Measurements from ENCODE around the gene FIBP.

Gene FIBP

DNA sequence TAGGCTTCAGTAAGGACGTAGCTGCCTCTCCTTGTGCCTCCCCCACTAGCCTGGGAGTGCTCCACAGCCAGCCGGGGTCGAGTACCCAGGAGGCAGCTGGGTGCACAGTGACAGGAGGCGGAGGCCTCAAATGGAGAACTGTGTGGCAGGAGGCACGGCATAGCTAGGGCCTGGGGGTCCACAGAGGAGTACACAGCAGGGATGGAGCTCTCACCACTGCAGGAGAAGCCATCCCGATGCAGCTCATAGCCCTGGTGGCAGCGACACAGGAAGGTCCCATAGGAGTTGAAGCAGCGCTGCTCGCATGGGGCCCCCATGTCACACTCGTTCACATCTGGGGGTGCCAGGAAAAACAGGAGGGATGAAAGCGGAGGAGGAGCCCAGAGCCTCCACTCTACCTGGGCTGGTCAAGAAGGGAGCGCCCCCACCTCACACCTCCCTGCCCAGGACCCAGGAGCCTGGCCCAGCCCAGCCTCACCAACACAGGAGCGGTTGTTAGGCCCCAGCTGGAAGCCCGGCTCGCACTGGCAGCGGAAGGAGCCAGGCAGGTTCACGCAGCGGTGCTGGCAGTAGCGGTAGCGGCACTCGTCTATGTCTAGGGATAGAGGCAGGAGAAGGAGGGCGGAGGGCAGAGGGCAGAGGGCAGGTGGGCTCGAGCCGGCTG lies 18.5 kb downstream of the FIBP start:
- DNase-seq, result no peak

DNA sequence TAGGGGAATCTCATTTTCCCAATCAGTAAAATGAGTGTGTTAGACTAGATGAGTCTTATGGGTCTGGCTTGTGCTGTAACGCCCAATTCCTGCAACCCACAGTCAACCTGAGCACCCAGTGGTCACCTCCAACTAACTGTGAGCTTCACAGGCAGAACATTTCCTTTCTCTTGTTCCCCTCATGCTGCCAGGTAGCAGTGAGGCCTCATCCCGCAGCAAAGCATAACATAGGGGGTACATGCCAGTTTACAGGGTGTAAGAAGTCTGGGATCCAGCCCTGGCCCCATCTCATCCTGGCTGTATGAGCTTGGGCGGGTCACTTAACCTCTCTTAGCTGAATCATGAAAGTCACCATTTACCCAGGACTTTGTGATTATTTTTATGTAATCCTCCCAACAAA lies 19.4 kb downstream of the FIBP start:
- DNase-seq, result no peak

DNA sequence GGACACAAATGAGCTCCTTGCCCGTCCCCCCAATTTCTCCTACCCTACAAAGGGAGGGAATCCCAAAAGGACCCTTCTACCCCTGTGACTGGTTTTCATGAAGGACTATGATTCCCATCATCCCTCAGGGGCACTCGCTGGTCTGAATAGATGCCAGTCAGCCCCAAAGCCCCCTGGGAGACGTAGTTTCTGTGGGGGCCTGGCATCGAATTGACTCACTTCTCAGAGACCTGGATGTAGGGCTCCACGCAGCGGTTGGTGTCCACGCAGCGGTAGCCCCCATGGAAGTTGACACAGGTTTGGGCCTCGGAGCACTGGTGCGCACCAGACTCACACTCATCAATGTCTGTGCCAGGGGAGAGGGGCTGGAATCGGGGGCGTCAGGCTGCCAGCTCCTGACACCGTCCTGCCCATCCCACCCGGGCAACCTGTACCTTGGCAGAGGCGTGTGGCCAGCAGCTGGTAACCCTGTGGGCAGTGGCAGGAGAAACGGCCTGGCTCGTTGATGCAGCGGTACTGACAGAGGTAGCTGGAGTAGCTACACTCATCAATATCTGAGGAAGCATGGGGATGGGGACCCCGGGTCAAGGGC lies 20.1 kb downstream of the FIBP start:
- DNase-seq, result no peak

DNA sequence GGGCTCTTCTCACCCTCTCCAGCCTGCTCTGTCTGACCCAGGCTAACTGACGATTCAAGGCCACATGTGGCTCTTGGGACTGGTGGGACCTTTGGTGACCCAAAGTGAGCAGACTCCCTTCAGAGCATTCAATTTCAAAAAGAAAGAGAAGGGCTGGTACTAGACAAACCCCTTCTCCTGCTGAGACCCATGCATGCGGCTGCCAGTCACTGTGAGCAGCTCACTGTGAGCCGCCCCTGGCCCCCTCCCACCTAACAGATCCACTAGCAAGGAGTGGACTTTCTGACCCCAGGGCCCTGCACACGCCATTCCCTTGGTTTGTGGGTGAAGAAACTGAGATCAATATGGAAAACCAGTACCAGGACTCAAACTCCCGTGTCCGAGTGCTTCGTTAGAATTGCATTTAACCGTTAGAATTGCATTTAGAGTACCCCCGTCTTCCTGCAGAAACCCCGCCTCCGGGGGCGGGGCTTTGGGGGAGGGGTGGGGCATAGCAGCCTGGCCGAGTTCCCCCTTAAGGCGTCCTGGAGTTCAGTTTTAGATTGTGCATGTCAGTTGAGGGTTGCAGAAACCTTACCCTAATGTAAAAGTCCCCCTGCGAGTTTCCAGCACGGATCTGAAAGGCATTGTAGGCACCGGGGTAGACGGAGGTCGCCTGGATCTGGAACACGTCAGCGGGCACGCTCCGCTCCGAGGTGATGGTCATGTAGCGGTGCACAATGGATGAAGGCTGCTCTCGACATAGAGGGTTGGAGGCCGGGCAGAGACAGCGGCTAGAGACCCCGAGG lies 20.8 kb downstream of the FIBP start:
- DNase-seq, result no peak

DNA sequence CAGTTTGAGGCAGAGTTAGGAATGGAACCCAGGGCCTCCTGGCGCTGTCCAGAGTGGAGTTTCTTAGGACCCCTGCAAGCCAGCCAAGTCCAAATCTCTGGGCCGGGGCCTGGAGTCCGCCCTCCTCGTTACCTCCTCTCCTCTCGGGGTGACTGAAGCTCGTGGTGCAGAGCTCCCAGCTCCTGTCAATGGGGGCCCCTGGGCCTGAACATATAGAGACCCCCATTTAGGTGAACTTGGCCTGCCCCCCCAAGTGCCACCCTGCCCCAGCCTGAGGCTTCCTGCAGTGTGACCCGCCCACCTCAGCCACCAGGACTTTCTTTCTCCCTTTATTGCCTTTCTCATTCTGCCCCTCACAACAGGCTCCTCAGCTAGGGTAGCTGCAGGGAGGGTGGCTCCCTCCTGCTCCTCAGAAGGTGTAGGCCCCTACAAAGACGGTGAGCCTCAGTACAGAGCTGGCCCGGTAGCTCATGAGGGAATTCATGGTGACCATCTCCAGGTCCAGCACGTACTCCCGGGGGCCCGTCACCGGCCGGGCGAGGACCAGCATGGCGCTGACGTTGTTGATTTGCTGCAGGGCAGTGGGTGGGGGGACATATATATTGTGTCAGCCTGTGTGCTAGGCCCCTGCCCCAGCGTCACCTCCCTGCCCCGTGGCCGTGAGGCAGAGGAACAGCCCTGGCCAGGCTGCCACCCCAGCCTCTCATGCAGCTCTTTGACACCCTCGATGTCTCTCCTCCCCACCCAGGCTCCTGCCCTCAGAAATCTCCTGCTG lies 21.6 kb downstream of the FIBP start:
- no peak for DNase-seq

DNA sequence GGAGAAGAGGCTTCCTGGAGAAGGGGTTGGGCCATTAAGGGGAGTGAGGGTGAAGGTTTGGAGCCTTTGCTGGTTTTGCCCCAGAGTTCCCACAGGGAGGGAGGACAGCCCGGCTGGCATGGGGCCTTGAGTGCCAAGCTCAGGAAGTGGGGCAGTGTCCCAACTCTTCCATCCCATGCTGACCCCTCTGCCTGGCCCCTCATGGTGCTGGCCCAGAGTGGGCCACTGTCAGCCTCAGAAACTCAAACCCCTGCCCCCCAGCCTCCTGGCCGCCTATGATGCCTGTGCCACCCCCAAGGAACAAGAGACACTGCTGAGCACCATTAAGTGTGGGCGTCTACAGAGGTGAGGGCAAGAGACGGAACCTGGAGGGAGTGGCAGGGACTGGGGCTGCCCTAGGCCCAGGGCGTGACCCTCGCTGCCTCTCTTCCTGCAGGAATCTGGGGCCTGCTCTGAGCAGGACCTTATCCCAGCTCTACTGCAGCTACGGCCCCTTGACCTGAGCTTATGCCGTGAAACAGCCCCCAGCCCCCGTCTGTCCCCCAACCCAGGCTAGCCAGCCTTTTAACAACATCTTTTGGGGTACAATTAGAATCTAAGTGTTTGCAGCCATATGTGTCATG lies 22.6 kb downstream of the FIBP start:
- no peak for DNase-seq

DNA sequence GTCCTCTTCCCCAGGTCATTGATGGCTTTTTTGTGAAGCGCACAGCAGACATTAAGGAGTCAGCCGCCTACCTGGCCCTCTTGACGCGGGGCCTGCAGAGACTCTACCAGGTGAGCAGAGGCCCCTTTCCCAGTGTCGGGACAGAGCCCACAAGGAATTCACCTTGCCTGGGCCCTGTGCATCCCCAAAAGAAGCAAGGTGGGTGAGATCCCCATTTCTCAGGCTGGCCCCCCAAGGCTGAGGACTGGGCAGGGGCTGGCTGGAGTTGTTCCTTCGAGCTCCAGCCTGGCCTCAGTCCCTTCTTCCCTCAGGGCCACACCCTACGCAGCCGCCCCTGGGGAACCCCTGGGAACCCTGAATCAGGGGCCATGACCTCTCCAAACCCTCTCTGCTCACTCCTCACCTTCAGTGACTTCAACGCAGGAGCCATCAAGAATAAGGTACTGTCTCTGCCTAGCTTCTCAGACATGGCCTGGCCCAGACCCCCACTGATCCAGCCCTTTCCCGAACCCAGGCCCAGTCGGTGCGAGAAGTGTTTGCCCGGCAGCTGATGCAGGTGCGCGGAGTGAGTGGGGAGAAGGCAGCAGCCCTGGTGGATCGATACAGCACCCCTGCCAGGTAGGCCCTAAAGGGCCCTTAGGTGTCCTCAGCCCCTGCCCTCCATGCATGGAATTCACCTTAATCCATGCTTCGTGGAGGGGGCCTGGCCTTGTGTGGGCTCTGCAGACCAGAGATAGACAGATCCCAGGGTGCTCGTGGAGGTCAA lies 23.4 kb downstream of the FIBP start:
- no peak for DNase-seq

DNA sequence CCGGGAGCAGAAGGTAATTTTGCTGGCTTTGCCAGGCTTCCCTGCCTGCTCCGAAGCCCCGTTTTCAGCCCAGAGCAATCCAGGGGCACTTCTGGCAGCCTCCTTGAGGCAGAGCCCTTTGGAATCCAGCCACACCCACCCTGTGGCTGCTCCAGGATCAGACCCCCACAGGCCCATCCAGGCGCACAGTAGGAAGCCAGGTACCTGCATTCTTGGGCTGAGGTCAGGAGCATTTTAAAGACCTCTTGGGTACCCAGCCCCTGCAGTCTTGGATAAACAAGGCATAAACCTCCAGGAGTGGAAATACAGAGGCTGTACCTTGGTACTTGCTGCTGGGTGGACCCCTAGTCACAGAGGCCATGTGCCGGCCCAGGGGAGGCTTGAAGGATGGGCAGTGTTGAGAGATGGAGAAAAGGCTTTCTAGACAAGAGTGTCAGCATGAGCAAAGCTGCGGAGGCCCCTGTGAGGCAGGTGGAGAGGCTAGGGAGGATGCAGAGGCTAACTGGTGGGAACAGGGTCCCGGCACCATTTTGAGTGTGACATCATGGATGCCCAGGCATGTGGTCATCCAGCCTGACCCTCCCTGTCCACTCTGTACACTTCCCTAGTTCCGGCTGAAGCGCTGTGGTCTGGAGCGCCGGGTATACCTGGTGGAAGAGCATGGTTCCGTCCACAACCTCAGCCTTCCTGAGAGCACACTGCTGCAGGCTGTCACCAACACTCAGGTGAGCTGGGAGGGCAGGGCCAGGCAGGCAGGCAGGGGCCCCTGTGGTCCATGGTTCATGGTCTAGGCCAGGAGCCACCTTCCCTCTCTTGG lies 24.2 kb downstream of the FIBP start:
- no peak for DNase-seq

DNA sequence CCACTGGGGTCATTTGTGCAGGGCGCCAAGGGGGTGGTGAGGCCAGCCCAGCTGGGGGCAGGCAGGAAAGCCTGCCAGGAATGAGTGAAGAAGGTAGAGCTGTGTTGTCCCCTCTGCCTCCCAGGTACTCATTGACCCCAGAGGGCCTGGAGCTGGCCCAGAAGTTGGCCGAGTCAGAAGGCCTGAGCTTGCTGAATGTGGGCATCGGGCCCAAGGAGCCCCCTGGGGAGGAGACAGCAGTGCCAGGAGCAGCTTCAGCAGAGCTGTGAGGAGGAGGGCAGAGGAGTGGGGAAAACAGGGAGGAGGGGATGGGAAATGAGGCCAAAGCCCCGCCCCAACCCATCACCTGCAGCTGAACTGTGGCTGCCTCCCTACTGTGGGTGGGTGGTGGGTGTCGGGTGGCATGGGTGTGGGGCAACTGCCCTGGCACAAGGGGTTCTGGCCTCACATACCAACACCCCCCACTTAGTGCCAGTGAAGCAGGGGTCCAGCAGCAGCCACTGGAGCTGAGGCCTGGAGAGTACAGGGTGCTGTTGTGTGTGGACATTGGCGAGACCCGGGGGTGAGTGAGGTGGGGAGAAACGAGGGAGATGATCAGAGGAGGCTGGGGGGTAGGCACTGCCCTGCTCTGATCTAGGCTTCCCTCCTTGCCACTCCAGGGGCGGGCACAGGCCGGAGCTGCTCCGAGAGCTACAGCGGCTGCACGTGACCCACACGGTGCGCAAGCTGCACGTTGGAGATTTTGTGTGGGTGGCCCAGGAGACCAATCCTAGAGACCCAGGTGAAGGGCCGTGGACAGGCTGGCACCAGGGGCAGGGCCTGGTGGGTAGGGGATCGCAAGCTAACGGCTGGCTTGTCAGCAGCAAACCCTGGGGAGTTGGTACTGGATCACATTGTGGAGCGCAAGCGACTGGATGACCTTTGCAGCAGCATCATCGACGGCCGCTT lies 25.1 kb downstream of the FIBP start:
- no peak for DNase-seq

DNA sequence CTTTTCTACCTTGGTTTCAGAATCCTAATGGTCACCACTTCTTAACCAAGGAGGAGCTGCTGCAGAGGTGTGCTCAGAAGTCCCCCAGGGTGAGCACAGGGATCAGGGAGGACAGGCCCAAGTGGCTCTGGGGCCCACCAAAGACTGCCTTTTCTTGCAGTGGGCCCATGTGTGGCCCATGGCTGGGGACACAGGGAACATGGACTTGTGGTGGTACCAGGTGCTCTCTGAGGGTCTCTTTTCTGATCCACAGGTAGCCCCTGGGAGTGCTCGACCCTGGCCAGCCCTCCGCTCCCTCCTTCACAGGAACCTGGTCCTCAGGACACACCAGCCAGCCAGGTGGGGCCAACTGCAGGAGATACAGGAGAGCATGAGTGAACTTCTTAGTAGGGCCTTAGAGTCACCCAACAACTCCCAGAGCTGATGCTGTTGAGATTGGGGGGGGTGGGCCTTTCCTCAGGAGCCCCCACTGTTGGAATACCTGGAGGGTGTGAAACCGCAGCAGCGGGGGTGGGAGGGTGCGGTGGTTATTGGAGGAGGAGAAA lies 26.0 kb downstream of the FIBP start:
- DNase-seq, result no peak

DNA sequence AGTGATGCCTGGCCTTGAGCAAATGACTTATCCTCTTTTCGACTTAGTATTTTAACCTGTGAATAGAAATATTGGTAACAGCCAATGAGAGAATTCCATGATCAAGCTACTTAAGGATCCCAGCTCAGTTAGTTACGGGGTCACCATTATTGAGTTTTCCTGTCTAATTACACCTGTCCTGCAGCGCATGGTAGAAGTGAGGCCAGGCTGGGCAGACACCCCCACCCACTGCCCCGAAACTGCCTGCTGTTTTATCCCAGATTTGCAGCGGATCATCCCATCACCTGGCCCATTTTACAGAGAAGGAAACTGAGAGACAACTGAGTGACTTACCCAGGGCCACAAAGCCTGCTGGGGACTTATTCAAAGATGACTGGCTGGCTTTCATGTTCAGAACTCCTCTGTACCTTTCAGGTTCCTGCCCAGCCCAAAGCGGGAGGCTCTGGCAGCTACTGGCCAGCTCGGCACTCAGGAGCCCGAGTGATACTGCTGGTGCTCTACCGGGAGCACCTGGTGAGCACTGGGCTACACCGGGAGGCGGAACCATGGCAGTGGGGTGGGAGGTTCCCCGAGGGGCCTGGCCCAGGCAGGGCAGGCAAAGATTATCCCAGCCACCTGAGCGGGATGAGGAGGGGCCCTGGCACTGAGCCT lies 26.6 kb downstream of the FIBP start:
- DNase-seq, result no peak

DNA sequence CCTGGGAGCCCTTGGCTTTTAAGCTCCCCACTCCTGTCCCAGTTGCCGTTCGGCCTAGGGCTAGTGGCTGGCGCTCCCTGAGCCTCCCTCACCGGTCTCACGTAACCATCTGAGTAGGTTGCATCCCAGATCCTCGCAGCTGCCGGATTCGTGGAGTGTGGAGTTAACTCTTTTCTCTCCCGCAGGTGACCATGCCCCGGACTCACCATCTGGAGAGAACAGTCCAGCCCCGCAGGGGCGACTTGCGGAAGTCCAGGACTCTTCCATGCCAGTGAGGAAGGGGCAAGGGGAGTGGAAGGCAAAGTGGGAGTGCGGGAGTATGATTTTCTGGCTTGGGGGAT lies 27.1 kb downstream of the FIBP start:
- no peak for DNase-seq

DNA sequence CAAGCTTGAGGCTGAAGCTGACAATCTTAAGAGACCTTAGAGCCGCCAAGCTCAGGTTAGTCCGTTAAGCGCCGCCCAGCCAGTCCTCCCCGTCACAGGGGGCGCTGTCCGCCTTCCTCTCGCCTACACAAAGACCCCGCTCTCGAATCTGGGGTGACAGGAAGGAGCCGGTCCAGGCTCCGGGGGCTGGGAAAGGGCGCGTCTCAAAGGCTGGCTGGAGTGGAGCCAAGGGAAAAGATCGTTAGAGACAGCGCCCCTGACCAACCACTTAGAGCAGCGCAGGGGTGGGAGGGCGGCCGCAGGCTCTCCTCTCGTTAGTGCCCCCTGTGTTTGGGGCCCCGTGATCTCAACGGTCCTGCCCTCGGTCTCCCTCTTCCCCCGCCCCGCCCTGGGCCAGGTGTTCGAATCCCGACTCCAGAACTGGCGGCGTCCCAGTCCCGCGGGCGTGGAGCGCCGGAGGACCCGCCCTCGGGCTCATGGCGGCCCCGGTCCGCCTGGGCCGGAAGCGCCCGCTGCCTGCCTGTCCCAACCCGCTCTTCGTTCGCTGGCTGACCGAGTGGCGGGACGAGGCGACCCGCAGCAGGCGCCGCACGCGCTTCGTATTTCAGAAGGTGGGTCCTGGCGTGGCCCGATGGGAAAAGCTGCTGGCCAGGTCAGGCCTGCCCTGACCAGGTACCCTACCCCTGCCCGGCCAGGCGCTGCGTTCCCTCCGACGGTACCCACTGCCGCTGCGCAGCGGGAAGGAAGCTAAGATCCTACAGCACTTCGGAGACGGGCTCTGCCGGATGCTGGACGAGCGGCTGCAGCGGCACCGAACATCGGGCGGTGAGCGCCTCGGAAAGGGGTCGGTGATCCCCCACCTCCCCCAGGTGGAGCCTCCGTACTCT lies 27.8 kb downstream of the FIBP start, which contains the start of gene MUS81:
Gene MUS81, plus strand, starts transcription at position 156 of the 887 bp plus-strand sequence. Its CDS starts 321 bp downstream, at position 477.
- peak; percentile 95 for DNase-seq

DNA sequence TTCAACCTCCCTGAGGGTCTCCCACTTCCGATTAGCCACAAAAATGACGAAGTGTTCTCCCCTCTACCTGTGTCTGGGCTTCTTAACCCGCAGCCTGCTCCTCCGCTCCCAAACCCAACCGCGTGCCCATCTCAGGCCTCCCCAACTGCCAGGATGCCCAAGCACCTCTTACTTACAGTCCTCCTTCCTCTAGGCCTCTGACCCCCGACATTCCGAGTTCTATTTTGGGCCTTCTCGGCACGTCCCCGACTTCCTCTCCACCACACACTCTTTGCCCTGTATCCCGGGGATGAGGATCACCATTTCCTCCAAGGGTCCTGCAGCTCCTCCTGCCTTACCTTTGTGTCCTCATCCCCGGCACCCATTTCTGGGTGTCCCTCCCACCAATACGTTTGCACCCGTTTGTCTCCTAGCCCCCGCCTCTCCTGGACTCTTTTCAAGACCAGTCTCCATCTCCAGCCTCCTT lies 28.4 kb downstream of the FIBP start:
- DNase-seq, result no peak

DNA sequence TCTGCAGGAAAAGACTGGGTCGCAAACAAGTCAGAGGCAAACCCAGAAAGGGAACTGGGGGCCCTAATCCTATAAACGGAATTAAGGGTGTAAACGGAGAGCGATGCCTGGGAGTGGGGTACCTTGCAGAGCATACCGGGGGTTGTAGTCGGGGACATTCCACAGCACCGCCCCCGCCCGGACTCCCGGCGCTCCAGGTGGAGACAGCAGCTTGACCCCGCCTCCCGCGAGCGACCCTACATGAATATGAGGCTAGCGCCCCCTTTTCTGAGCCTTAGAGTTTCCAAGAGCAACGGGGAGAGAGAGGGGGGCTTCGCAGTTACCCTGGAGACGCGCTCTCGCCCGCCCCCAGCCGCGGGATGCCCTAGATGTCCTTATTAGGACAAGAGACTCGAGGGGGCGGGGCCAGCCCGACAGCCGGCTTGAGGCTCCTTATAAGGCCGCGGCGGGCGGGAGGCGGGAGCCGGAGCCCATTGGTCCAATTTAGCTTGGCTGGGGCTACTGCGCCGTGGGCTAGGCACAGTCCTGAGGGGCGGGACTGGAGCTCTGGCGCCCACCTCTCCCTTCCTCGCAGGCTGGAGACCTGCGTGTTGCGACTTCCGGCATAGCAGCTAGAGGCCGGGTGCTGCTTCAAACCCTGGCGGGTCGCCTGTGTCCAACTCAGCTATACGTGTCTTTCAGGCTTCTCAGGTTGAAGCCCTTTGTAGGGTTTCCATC lies 29.0 kb downstream of the FIBP start:
- DNase-seq, result peak; percentile 98

DNA sequence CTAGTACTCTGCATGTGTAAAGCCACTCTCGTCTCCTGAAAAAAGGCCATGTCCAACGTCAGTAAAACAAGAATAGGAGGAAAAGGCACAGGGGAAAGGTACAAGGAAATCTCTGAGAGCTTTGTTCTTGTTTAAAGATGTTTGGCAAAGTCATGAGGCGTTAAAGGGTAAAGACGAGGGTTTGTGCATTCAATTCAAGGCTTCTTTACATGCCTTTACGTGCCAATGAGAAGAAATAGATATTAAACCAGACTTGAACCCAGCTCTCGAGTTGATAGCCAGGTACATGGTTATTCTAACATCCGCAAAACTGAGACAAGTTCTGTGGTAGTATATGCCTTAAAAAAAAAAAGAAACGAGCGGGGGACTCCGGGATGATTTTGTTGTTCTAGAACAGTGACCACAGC lies 29.6 kb downstream of the FIBP start:
- no peak for DNase-seq
